Hematopoietic multipotent progenitor cell (in vitro differentiated cells): ENCODE results near the gene ARHGEF9. TPM values are rescaled to one million over a fixed set of nuclear protein-coding genes. Genes with fewer than 3 reads are reported as not detected.
"Not testable (repeated sequence)": the region's sequence is repeated elsewhere in the genome, so short reads cannot be mapped to it uniquely, and the experiment has no call there.

Experiments
- DNase-seq, 3 donors: peaks; one replicate each; pipeline ENCODE4 v3.0.0-alpha.2; 2011 to 2015; ENCODE audit warnings: low read depth in 2 of 3, low spot score in 2 of 3
- small RNA-seq: library from RNA; depleted of rRNA; stranded (forward); fragments of <200 nt; gene quantifications from one replicate; pipeline ENCODE3, GENCODE V24; 2012
- total RNA-seq: library from RNA; depleted of rRNA; stranded (reverse); fragments of >200 nt; gene quantifications from one replicate; pipeline ENCODE4 v1.2.3, GENCODE V29; 2012

The ARHGEF9 gene
- total RNA-seq, 1 donor: 11.8 TPM

DNA sequence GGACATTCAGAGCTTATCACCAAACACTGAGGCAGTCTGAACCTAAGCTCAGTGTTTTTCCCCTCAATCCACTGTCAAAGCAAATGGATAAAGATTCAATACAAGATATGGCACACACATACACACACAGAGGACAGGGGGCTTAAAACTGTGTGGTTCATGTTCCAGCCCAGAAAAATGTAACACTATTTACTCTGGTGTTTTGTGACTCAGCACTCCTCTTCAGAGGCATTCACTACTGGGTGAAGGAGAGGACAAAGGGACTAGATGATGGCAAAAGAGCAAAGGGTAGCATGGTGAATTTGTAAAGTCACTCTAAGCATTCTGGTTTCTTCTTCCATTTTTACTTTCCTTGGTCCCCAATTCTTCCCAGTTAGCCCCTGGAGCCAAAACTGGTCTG, 120.3 kb downstream of the ARHGEF9 start:
- no peak for DNase-seq

DNA sequence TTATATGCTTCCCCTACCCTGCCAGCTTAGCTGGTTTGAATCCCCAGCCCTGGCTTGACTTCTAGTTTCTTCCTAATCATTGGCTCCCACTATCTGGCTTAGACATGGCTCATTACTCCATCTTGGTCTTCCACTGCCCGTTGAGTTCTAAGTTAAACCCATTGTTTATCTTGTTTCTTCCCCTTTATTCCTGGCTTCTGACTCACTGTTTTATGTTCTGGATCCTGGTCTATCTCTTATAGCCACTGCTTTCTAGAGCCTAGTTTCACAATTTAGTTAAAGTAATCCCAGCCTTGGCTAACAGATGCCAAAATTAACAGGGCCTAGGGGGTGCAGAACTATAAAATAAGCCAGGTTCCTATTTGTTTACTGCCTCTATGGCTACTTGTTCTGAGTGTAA, 120.9 kb downstream of the ARHGEF9 start:
- no peak for DNase-seq

DNA sequence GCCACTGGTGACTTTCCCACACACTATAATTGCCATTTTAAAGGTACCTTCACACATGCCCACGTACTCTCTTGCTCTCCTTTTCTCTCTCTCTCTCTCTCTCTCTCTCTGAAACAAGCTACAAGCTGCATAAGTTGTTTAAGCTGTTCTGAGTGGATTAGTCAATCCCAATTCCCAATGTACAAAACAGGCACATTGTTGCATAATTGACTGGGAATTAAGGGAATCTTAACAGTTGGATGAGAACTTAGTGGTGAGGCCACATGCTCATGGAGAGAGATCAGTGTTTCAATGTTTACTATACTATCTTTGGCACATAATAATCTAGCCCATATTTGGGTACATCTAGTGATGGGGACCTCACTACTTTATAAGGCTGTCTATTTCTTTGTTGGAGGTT, 123.3 kb downstream of the ARHGEF9 start:
- no peak for DNase-seq

DNA sequence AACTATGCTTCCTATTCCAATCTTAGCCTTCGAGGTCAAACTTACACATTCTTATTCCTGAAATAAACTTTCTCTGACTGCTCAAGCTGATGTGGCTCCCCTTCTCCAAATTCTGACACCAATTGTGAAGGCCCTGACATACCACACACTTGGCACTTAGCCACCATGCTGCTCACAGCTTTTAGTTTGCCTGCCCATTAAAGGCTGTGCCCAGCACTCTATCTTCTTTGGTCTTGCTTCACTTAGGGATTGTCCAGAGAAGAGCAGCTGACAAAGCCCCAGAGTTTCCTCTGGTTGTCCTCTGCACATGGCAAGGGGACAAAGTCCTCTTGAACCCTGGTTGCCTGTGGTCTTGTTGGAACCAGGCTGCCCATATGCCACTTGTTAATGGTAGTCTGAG, 126.1 kb downstream of the ARHGEF9 start:
- DNase-seq: no peak

DNA sequence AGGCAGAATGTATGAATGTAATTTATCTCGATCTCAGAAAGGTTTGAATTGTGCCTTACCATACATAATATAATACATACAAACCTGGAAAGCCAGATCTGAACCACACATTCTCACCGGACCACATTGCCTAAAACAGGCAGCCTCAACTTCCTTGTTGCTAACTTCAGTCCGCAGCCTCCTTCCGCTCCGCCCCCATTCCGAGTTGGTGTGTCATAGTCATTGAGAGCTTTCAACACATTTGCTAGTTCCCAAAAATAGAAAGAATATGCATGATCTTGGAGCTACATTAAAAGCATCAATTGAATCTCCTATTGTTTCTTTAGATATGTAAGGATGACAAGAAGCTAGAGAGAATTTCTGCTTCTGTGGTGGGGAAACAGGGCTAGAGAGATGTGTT, 127.2 kb downstream of the ARHGEF9 start:
- no peak for DNase-seq

DNA sequence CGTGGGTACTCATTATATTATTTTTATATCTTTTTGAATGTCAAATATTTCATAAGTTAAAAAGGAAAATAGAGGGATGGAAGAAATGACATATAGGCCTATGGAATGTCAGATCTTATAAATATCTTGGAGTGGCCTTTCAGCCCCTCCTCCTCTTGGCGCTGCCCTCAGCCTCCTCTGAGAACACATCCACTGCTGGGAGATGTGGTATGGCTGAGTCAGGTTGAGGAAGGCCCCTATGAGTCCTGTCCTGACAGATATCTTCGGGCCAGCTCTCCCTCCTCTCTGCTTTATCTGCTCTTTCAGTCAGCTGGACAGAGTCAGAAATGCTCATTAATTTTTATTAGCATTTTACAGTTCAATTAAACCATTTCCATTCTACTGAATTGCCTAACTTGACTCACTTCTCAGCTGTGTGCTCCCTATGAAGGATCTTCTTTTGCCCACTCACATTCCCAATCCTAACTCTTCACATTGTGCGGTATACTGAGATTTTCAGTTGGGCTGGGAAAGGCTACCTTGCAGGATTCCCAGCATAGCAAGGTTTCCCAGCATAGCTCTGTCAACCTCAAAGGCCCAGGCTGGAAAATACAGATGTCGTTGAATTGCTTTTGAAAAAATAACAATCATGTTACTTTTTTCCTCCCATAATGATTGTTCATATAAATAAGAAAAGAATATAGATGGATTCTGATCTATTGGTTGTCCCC, 128.0 kb downstream of the ARHGEF9 start:
- DNase-seq: no peak

DNA sequence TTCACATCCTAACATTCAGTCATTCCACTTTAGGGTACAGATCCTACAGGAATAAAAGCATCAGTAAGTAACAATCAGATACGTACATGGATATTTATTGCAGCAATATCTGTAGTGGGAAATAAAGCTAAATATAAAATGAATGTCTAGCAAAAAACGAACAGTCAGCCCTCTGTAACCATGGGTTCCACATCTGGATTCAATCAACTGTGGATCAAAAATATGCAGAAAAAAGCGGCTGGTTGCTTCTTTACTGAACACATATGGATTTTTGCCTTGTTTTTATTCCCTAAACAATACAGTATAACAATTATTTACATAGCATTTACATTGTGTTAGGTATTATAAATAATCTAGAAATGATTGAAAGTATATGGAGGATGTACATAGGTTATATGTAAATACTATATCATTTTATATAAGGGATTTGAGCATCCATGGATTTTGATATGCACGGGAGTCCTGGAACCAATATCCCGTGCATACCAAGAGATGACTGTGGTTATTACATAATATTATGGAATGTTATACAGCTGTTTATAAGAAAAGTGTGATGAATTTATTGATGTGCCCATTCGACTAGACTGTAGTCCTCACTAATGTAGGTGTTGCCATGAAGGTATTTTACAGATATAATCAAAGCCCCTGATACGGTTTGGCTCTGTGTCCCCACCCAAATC, 132.8 kb downstream of the ARHGEF9 start:
- DNase-seq: no peak

DNA sequence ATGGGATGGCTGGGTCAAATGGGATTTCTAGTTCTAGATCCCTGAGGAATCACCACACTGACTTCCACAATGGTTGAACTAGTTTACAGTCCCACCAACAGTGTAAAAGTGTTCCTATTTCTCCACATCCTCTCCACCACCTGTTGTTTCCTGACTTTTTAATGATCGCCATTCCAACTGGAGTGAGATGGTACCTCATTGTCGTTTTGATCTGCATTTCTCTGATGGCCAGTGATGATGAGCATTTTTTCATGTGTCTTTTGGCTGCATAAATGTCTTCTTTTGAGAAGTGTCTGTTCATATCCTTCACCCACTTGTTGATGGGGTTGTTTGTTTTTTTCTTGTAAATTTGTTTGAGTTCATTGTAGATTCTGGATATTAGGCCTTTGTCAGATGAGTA, 139.3 kb downstream of the ARHGEF9 start:
- not testable (repeated sequence) for DNase-seq

DNA sequence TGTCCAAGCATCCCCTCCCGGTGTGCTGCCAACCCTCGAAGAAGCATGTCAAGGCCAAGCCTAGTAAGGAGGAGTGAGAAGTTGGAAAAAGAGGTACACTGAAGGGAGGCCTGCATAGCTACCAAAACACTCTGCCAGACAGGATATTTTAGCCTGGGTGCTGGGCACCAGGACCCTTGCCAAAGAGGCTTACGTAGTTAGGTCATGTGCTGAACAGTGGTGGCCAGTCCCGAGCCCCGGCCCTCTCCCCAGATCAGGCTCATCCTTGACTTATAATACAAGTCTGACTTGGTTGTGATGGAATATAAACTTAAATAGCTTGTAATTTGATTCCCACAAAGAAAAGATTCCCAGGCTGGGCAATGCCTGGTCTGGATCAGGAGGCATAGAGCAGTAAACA, 149.3 kb downstream of the ARHGEF9 start:
- no peak for DNase-seq

DNA sequence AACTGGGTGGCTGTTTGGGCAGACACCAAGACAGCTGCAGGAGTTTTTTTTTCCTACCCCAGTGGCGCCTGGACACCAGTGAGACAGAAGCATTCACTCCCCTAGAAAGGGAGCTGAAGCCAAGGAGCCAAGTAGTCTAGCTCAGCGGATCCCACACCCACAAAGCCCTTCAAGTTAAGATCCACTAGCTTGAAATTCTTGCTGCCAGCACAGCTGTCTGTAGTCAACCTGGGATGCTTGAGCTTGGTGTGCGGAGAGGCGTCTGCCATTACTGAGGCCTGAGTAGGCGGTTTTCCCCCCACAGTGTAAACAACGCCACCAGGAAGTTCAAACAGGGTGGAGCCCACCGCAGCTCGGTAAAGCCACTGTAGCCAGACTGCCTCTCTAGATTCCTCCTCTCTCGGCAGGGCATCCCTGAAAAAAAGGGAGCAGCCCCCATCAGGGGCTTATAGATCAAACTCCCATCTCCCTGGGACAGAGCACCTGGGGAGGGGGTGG, 171.4 kb downstream of the ARHGEF9 start:
- DNase-seq: no peak

DNA sequence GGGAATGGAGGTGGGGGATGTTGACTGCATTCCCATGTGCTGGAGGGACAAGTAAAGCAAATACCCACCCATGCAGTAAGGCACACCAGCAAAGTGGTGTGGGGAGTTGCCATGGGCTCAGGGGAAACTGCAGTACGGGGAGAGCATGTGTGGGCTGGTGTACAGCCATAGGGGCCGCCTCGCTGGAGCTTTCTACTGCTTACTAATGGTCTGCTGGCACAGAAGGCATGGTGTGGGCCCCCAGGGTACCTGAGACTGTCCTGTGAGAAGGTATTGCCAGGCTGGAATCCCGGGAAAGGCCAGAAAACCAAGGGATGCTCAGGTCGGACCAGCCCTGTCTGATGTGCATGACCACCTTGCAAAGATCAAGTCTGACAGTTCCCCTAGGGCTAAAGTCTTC, 199.1 kb downstream of the ARHGEF9 start:
- DNase-seq: no peak

Small RNA genes within 50 kb of the gene (small RNA-seq; reads per million reads assigned to genes)
- gene MIR1468: 0.61 reads per million
